Measurements from ENCODE around the gene NPTX1.

- TF ChIP-seq ELF4 (CRISPR knock-in tag; IDR thresholded peaks at IDR 0.05) (no peak), FOXK1 (CRISPR knock-in tag; IDR thresholded peaks at IDR 0.05; ENCODE audit: borderline replicate concordance) (no peak)
These were observed 48.8 kb downstream of the NPTX1 start for GRCh38 chr17:80427366-80428282.
